HEK293T (cell line): ENCODE measurements around the gene ASIC5.

ENCODE experiments used
- CTCF ChIA-PET: fragments of 350-600 bp; formaldehyde crosslinking; extraction: SDS; loops from one replicate; lab custom pipeline; 2021; ENCODE audit warnings: antibody characterized with exemption, inconsistent platforms; lab: Yijun Ruan, JAX
- POLR2A ChIA-PET: fragments of 350-600 bp; formaldehyde crosslinking; extraction: SDS; loops from one replicate; lab custom pipeline; 2020; ENCODE audit warnings: antibody characterized with exemption, inconsistent platforms; lab: Yijun Ruan, JAX
- DNase-seq: peaks from one replicate; pipeline ENCODE4 v3.0.0; 2012; ENCODE audit warnings: mixed read lengths; ENCODE audit errors: extremely low spot score
- ARNT ChIP-seq: fragments of 450-650 bp; IDR thresholded peaks from 2 replicates; pipeline ENCODE4 v1.6.1; 2017; ENCODE audit warnings: mild to moderate bottlenecking
- BHLHE40 ChIP-seq: fragments of 450-650 bp; IDR thresholded peaks from 2 replicates; pipeline ENCODE4 v1.6.1; 2016; ENCODE audit warnings: mild to moderate bottlenecking, moderate library complexity, borderline replicate concordance
- CTBP1 ChIP-seq: fragments of 450-650 bp; IDR thresholded peaks from 2 replicates; pipeline ENCODE4 v1.6.1; 2016; ENCODE audit warnings: borderline replicate concordance
- ELF4 ChIP-seq: fragments of 450-650 bp; IDR thresholded peaks from 2 replicates; pipeline ENCODE4 v1.6.1; 2017; ENCODE audit warnings: antibody characterized with exemption
- FOXA1 ChIP-seq: fragments of 450-650 bp; IDR thresholded peaks from 2 replicates; pipeline ENCODE4 v1.6.1; 2016; ENCODE audit warnings: mild to moderate bottlenecking
- FOXK2 ChIP-seq: fragments of 450-650 bp; IDR thresholded peaks from 2 replicates; pipeline ENCODE4 v1.6.1; 2016; ENCODE audit warnings: mild to moderate bottlenecking
- FOXM1 ChIP-seq: fragments of 450-650 bp; IDR thresholded peaks from 2 replicates; pipeline ENCODE4 v1.6.1; 2017; ENCODE audit warnings: mild to moderate bottlenecking, borderline replicate concordance
- HDGF ChIP-seq: fragments of 450-650 bp; IDR thresholded peaks from 2 replicates; pipeline ENCODE4 v1.6.1; 2017; ENCODE audit warnings: antibody characterized with exemption, borderline replicate concordance
- L3MBTL2 ChIP-seq: fragments of 450-650 bp; conservative IDR thresholded peaks from 2 replicates; pipeline ENCODE4 v1.6.1; 2016; ENCODE audit warnings: mild to moderate bottlenecking
- LEF1 ChIP-seq: fragments of 450-650 bp; IDR thresholded peaks from 2 replicates; pipeline ENCODE4 v1.6.1; 2017; ENCODE audit warnings: mild to moderate bottlenecking, borderline replicate concordance
- NFRKB ChIP-seq: fragments of 450-650 bp; IDR thresholded peaks from 2 replicates; pipeline ENCODE4 v1.6.1; 2016; ENCODE audit warnings: mild to moderate bottlenecking, moderate library complexity
- SP1 ChIP-seq: fragments of 450-650 bp; IDR thresholded peaks from 2 replicates; pipeline ENCODE4 v1.6.1; 2017
- SUZ12 ChIP-seq: fragments of 450-650 bp; IDR thresholded peaks from 2 replicates; pipeline ENCODE4 v1.6.1; 2016; ENCODE audit warnings: mild to moderate bottlenecking
- TARDBP ChIP-seq: fragments of 450-650 bp; IDR thresholded peaks from 2 replicates; pipeline ENCODE4 v1.6.1; 2016
- ZNF384 ChIP-seq: fragments of 450-650 bp; IDR thresholded peaks from 2 replicates; pipeline ENCODE4 v1.6.1; 2016
- TF ChIP-seq, protein P1 (sequence below): fragments of 450-650 bp; IDR thresholded peaks from 2 replicates; pipeline ENCODE4 v1.6.1; 2016

Gene ASIC5, protein sequence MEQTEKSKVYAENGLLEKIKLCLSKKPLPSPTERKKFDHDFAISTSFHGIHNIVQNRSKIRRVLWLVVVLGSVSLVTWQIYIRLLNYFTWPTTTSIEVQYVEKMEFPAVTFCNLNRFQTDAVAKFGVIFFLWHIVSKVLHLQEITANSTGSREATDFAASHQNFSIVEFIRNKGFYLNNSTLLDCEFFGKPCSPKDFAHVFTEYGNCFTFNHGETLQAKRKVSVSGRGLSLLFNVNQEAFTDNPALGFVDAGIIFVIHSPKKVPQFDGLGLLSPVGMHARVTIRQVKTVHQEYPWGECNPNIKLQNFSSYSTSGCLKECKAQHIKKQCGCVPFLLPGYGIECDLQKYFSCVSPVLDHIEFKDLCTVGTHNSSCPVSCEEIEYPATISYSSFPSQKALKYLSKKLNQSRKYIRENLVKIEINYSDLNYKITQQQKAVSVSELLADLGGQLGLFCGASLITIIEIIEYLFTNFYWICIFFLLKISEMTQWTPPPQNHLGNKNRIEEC

DNA sequence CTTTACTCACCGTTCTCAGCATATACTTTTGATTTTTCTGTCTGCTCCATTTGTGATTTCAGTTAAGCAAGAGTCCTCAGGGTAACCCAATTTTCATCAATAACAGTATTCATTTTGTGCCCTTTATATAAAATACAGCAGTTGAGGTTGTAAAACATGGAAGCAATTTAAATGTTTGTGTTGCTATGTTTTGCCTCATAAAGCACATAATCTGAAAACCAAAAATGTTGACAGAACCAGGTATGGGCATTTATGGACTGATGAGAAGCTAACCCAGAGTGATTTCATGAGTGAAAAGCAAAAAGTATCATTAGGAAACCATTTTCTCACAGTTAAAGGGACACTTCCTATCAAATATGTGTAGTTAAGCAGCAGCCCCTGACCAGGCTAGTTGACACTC lies at the start of gene ASIC5:
ASIC5 (minus strand) TSS at position 101 of the 400 bp plus-strand sequence; CDS start at position 50, 51 bp downstream.
- TF ChIP-seq L3MBTL2 (no peak), SUZ12 (no peak), NFRKB (no peak), LEF1 (no peak), BHLHE40 (no peak), TARDBP (no peak), ELF4 (no peak), HDGF (no peak), FOXA1 (no peak), FOXK2 (no peak)
- TF ChIP-seq, protein P1, sequence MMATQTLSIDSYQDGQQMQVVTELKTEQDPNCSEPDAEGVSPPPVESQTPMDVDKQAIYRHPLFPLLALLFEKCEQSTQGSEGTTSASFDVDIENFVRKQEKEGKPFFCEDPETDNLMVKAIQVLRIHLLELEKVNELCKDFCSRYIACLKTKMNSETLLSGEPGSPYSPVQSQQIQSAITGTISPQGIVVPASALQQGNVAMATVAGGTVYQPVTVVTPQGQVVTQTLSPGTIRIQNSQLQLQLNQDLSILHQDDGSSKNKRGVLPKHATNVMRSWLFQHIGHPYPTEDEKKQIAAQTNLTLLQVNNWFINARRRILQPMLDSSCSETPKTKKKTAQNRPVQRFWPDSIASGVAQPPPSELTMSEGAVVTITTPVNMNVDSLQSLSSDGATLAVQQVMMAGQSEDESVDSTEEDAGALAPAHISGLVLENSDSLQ, result no peak
- ChIA-PET POLR2A (no interaction called here), CTCF (no interaction called here)
- DNase-seq, result no peak

DNA sequence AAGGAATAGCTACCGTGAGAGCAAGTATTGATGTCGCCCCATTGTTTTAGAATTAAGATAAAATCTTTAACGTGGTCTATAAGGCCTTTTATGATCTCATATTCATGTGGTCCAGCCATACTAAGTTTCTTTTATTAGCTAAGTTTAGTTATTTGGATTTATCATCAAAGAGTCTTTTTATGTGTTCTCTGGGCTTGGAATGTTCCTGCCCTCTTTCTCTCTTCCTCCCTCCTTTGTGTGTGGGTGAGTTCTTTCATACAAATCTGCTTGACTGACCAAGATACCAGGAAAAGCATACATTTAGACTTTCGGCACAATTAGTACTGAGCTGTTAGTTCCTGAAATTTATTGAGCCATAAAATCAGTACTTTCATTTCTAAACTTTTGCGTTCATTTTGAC lies 48.7 kb upstream of the ASIC5 start:
- CTCF ChIA-PET, result no interaction called here
- POLR2A ChIA-PET, result no interaction called here
- no peak for DNase-seq
- TF ChIP-seq L3MBTL2, result no peak
- no peak for TF ChIP-seq FOXK2
- no peak for TF ChIP-seq BHLHE40
- no peak for TF ChIP-seq SUZ12

DNA sequence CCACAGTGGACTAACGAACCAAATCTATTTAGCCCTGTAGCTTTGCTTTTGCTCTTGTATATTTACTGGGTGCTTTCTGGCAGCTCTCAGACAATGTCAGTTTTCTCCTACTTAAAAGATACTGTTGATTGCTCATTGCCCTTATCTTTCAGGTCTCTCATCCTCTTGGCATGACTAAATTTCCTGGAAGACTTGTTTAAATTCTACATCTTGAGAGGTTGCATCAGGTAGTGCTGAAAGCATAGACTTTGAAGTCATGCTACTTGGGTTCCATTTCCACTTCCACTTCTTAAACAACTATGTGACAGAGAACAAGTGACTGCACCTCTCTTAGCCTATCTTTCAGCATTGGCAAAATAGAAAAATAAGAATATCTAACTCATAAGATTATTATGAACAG lies 45.8 kb upstream of the ASIC5 start:
- ChIA-PET CTCF (no interaction called here), POLR2A (no interaction called here)
- TF ChIP-seq FOXA1, result no peak
- TF ChIP-seq HDGF, result no peak
- no peak for TF ChIP-seq FOXM1
- no peak for TF ChIP-seq SP1
- TF ChIP-seq L3MBTL2, result no peak
- no peak for TF ChIP-seq FOXK2
- DNase-seq, result no peak

DNA sequence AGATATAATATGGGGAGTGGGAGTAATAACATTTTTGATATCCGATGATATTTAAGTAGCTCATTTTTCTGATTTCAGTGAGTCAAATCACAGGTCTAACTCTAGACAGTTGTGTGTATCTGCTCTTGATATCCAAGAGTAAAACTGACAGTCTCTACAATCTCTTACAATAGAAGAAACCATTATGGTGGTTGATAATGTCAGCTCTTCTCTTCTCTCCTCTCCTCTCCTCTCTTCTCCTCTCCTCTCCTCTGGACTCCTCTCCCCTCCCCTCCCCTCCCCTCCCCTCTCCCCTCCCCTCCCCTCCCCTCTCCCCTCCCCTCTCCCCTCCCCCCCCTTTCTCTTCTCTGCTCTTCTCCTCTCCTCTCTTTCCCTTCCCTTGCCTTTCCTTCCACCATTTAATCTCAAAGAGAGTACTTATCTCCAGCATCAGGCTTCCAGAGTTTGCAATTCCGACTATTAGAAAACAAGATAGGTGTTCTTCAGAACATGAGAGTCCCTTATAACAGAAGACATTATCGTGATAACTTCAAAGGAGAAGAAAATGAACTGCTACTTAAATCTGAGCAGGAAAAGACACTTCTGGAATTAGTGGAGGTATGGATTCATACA lies 43.6 kb upstream of the ASIC5 start:
- no peak for DNase-seq
- CTCF ChIA-PET, result no interaction called here
- POLR2A ChIA-PET, result no interaction called here
- TF ChIP-seq, protein P1, result no peak
- TF ChIP-seq SP1 (no peak), FOXK2 (no peak), TARDBP (no peak), FOXA1 (no peak), FOXM1 (no peak), ARNT (no peak), ZNF384 (no peak), ELF4 (no peak), L3MBTL2 (no peak)

DNA sequence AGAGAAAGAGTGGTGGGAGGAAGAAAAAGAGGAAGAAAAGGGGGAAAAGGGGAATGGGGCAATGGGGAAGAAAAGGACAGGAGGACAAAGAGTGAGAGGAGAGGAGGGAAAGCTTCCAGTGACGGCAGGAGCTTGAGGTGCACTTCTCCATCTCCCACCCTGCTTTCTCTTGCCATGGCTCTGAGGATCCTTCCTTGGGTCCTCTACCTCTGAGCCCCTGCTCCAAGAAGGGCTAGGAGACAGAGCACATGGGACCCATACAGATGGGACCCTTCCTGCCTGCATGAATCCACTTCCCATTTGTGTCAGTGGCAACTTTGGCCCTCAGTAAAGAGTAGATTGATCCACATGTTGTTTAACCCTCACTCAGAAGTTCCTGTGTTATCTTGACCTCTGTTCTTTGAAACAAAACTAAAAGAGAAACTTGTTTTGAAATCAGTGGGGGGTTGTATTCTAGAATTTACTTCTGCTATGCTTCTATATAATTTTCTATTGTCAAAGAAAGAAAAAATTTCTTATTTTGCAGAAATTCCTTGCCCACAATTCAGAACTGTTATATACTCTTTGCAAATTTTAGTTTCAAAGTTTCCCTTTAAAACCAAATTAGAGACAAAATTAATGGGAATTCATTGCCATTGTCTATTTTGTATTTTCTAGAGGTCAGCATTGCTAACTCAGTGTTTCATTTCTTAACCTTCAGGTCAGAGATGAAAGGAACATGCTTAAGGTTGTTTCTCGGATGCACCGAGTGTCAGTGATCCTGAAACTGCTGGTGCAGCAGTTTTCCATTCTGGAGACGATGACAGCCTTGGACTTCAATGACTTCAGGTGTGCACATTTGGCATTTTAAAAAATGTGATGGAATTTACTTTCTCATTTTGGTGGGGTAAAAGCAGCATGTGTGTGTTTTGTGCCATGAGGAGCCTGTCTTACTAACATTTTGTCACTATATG lies 42.4 kb upstream of the ASIC5 start:
- DNase-seq, result no peak

More for the DNA sequence above, 42.4 kb upstream of the ASIC5 start:
- ChIA-PET POLR2A (no interaction called here), CTCF (interaction anchor here (1.2 to 1.3 kb wide), 2 partner anchors 10 to 45 kb away, joined by 3 read pairs; no protein-coding TSS in a partner anchor)
- no peak for TF ChIP-seq FOXM1
- TF ChIP-seq LEF1, result no peak
- no peak for TF ChIP-seq ZNF384
- no peak for TF ChIP-seq FOXK2
- no peak for TF ChIP-seq SP1
- no peak for TF ChIP-seq TARDBP
- TF ChIP-seq L3MBTL2, result no peak
- TF ChIP-seq, protein P1, result no peak
- TF ChIP-seq CTBP1, result no peak
- TF ChIP-seq NFRKB, result no peak
- TF ChIP-seq HDGF, result no peak
- no peak for TF ChIP-seq SUZ12
- TF ChIP-seq FOXA1, result no peak
- no peak for TF ChIP-seq BHLHE40
- no peak for TF ChIP-seq ARNT
- no peak for TF ChIP-seq ELF4
